Omental fat pad (tissue), 4 donors: ENCODE measurements around the gene ZG16B. TPM values are rescaled to one million over a fixed set of nuclear protein-coding genes. Genes with fewer than 3 reads are reported as not detected.

Source experiments
- ATAC-seq: fragments of 150-250 bp; one replicate; pipeline ENCODE4 v1.9.1; 2016; ENCODE audit warnings: mild to moderate bottlenecking, moderate library complexity; ENCODE audit not compliant: low FRiP score
- DNase-seq: peaks from one replicate; pipeline ENCODE4 v3.0.0-alpha.2; 2019; ENCODE audit warnings: low spot score
- total RNA-seq, 4 donors: library from RNA; depleted of rRNA; stranded (reverse); fragments of >200 nt; gene quantifications; one replicate each; pipeline ENCODE4 v1.1.0, GENCODE V29; 2016
- TF ChIP-seq, protein P1 (sequence below), 3 donors: fragments of 450-650 bp; IDR thresholded peaks; one replicate each; pipeline ENCODE4 v1.5.1; 2016 to 2017; ENCODE audit warnings: antibody characterized with exemption in 3 of 3, mild to moderate bottlenecking in 3 of 3, moderate library complexity in 2 of 3

ZG16B gene
- total RNA-seq, 4 donors from 2014 or later: 1.0 TPM; not detected in 3

DNA sequence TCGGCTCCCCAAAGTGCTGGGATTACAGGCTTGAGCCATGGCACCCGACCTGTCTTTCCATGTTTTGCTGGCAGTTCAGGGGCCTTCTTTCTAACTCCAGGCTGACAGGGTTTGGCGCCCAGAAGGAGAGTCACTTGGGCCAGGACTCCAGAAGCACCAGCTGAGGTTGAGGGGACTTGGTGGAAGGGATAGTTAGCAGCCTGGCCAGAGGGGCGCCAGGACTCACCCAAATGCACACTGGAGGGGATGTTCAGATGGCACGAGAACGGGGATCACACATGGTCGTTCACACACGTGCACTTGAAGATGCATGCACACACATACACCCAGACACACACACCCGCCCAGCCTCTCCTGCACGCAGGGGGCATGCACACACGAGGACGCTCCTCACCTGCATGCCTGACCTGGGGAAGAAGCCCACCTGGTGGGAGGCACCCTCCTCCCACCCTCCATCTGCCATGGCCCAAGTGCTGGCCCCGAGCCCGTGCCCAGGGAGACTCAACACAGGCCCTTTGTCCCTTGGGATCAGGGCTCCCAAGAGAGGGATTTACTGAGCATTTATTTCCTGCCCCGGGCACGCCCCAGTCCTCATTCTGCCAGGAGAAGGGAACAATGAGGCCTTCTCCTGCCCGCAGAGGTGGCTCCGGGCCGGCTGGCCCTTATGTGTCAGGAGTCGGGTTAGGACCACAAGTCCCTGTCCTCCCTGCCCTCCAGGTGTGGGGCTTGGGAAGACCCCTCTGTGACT lies 15.4 kb upstream of the ZG16B start:
- ATAC-seq: no peak
- DNase-seq: peak; percentile 13

DNA sequence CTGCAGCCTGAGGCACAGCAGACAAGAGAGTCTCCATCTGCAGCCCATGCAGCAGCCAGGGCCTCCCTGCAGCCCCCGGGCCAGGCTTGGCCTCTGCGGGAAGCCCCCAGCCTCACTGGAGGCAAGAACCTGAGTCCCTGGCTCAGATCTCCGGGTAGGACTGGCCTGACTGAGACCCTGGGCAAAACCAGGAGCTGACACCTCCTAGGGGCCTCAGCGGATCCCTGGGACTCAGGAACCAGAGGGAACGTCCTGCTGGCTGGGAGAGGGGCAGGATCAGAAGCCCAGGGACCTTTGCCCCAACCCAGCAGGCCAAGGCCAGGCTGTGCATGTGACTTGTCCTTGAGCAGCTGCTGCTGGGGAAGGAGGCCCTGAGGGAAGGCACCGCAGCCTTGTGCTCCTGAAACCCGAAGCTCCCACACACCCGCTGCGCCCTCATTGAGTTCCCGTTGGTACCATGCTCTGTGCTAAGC lies 14.8 kb upstream of the ZG16B start:
- TF ChIP-seq, protein P1, sequence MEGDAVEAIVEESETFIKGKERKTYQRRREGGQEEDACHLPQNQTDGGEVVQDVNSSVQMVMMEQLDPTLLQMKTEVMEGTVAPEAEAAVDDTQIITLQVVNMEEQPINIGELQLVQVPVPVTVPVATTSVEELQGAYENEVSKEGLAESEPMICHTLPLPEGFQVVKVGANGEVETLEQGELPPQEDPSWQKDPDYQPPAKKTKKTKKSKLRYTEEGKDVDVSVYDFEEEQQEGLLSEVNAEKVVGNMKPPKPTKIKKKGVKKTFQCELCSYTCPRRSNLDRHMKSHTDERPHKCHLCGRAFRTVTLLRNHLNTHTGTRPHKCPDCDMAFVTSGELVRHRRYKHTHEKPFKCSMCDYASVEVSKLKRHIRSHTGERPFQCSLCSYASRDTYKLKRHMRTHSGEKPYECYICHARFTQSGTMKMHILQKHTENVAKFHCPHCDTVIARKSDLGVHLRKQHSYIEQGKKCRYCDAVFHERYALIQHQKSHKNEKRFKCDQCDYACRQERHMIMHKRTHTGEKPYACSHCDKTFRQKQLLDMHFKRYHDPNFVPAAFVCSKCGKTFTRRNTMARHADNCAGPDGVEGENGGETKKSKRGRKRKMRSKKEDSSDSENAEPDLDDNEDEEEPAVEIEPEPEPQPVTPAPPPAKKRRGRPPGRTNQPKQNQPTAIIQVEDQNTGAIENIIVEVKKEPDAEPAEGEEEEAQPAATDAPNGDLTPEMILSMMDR (IDR thresholded peaks at IDR 0.05): no peak
- DNase-seq (no peak), ATAC-seq (no peak)

More for the DNA sequence above, 15.4 kb upstream of the ZG16B start:
- TF ChIP-seq, protein P1 (IDR thresholded peaks at IDR 0.05): no peak

DNA sequence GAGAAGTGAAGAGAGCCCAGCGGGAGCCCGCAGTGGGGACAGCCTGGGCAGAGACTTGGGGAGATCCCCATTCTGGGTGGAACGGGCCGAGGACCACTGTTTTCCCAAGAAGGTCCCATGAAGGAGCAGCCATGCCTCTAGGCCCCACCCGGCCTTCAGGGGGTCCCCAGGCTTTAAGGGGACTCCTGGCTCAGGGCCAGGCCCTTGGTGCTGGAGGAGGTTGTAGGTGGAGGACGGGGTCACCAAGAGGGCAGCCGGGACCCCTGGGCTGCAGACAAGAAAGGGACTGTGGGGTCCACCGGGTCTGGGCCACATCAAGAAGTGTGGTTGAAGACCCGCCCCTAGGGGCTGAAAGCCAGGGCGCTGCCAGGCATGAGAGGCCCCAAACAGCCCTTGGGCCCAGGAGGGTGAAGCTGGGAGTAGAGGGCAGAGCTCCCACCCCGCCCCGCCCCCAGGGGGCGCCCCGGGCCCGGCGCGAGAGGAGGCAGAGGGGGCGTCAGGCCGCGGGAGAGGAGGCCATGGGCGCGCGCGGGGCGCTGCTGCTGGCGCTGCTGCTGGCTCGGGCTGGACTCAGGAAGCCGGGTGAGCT lies 13.3 kb upstream of the ZG16B start, which contains the start of gene PRSS21:
Gene PRSS21 (plus strand): TSS at position 487 of the 589 bp plus-strand sequence. CDS start 32 bp downstream, at position 519.
- DNase-seq: no peak
- no peak for ATAC-seq
- TF ChIP-seq, protein P1 (IDR thresholded peaks at IDR 0.05): no peak

DNA sequence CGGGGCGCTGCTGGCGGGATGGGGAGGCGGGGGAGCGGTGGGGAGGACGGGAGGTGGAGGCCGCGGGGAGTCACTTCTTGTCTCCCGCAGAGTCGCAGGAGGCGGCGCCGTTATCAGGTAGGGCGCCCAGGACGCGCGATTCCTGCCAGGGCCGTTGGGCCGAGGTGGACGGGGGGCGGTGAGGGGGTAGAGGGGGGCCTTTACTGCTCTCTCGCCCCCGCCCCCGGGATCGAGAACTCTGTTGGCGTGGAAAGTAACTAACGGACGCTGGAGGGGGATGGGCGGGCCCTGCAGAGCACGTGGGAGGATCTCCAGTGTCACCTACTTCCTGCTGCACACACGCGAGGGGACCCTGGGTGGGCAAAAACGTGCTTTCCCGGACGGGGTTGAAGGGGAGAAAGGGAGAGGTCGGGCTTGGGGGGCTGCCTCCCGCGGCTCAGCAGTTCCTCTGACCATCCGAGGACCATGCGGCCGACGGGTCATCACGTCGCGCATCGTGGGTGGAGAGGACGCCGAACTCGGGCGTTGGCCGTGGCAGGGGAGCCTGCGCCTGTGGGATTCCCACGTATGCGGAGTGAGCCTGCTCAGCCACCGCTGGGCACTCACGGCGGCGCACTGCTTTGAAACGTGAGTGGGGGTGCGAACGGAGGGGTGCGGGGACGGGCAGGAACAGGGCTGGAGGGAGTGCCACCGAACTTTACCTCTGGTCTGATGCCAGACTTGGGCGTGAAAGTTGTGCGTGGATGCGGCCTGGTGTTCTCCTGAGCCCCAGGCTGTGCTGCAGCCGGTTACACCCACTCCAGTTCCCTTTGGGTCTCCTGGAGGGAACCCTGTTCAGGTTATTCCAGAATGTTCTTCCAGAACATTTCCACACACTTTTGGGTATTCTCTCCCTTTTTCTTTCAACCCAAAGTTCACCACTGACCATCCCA lies 12.5 kb upstream of the ZG16B start:
- ATAC-seq (no peak), DNase-seq (no peak)

DNA sequence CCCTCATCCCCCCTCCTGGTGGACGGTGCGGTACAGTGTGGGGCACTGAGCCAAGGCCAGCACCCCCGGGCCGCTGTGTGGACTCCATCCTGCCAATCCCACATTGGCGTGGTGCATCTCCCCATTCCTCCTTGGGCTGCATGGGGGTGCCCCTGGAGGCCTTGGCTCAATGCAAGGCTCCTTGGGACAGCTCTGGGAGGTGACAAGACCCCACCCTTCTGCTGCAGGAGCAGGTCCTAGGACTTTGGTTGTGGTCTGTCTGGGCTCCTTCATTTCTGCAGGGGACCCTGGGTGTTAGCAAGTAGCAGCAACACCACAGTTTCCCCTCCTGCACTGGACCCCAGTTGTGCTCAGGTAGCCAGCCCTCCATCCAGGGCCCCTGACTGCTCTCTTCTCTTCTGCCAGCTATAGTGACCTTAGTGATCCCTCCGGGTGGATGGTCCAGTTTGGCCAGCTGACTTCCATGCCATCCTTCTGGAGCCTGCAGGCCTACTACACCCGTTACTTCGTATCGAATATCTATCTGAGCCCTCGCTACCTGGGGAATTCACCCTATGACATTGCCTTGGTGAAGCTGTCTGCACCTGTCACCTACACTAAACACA lies 11.7 kb upstream of the ZG16B start:
- TF ChIP-seq, protein P1 (IDR thresholded peaks at IDR 0.05): no peak
- ATAC-seq (no peak), DNase-seq (no peak)

More for the DNA sequence above, 12.5 kb upstream of the ZG16B start:
- TF ChIP-seq, protein P1 (IDR thresholded peaks at IDR 0.05): no peak

DNA sequence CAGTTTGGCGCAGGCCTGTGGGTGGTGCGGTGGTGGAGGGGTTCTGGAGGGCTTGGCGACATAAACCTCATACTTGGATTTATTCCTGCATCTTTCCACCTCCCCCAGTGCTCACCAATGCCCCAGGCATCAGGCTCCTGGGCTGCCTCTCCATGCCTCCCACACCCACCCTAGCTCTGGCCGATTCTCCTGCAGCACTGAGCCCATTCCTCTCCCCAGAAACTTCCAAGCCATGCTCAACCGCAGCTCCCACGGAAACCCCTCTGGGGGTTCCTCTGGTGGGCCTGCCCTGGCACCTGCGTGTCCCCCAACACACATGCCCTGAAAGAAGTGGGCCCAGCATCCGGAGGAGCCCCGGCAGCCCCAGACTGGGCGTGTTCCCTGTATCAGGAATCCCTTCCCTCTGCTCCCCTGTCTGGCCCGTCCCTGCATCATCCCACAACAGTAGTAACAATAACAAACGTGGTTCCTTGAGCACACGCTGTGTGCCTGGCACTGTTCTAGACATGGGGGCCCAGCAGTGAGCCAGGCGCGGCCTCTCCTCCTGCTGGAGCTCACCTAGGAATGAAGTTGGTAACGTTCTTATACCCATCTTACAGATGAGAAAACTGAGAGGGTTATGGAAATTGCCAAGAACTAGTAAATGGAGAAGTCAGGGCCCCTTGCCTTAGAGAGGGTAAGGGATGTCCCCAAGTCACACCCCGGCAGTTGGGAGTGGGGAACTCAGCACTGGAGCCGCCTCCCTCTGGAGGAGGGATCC lies 10.7 kb upstream of the ZG16B start:
- DNase-seq: no peak
- ATAC-seq: no peak
- TF ChIP-seq, protein P1 (IDR thresholded peaks at IDR 0.05): no peak
